PFSK-1 (cell line): ENCODE data around the gene RAD9A.
A peak's percentile ranks its signal among the peaks of the same experiment; 100 is the strongest.

ENCODE experiments used
- FOXP2 ChIP-seq: optimal IDR thresholded peaks from 2 replicates; pipeline ENCODE3; 2011; ENCODE audit warnings: borderline replicate concordance, control low read depth, inconsistent platforms; ENCODE audit not compliant: insufficient read depth; ENCODE audit errors: extremely low read length, extremely low read depth
- POLR2AphosphoS5 ChIP-seq: IDR thresholded peaks from 2 replicates; pipeline ENCODE4 v1.6.1; 2012; ENCODE audit warnings: low read depth, mild to moderate bottlenecking, control low read depth, low read length, moderate library complexity
- REST ChIP-seq, 2 experiments: IDR thresholded peaks; 2 replicates each; pipeline versions ENCODE4 v1.6.1 to v1.8.0; 2011 to 2012; ENCODE audit warnings: low read depth in 2 of 2, low read length in 2 of 2, control low read depth in 1 of 2, inconsistent platforms in 1 of 2, mild to moderate bottlenecking in 1 of 2, moderate library complexity in 1 of 2; ENCODE audit not compliant: insufficient read depth in 1 of 2
- SIN3A ChIP-seq: IDR thresholded peaks from 2 replicates; pipeline ENCODE4 v1.6.1; 2012; ENCODE audit warnings: mild to moderate bottlenecking, low read length, moderate library complexity, borderline replicate concordance; ENCODE audit not compliant: insufficient read depth
- TAF1 ChIP-seq: IDR thresholded peaks from 2 replicates; pipeline ENCODE4 v1.6.1; 2012; ENCODE audit warnings: low read length, control low read depth, borderline replicate concordance; ENCODE audit not compliant: insufficient read depth

Gene RAD9A

GRCh38 chr11:67397986-67398660 is 6.3 kb downstream of the RAD9A start:
- TF ChIP-seq REST (IDR thresholded peaks at IDR 0.05; ENCODE audit: insufficient read depth in 1 of 2, low read depth in 2 of 2, low read length in 2 of 2) = no peak
- no peak for TF ChIP-seq FOXP2
- no peak for TF ChIP-seq SIN3A

- TF ChIP-seq TAF1 (no peak), REST (IDR thresholded peaks at IDR 0.05; ENCODE audit: insufficient read depth in 1 of 2, low read depth in 2 of 2, low read length in 2 of 2) (no peak), POLR2AphosphoS5 (0 out of 2 replicates have a peak, but pooled peaks have one; percentile 35), SIN3A (no peak), FOXP2 (no peak)
These were observed 7.1 kb downstream of the RAD9A start for GRCh38 chr11:67398661-67399563.

GRCh38 chr11:67400251-67400941 is 8.6 kb downstream of the RAD9A start:
- no peak for TF ChIP-seq SIN3A

- TF ChIP-seq FOXP2 (no peak), POLR2AphosphoS5 (no peak), SIN3A (no peak), REST (IDR thresholded peaks at IDR 0.05; ENCODE audit: insufficient read depth in 1 of 2, low read depth in 2 of 2, low read length in 2 of 2) (no peak), TAF1 (no peak)
These were observed 9.2 kb downstream of the RAD9A start for GRCh38 chr11:67400942-67401494.

GRCh38 chr11:67401495-67402191 is 9.9 kb downstream of the RAD9A start, which contains the start of gene PPP1CA:
Gene PPP1CA (minus strand): TSS chr11:67401858. CDS start chr11:67401782, 76 bp downstream.
- TF ChIP-seq REST (IDR thresholded peaks at IDR 0.05; ENCODE audit: insufficient read depth in 1 of 2, low read depth in 2 of 2, low read length in 2 of 2) (no peak), TAF1 (peak; percentile 32; the same call in 1 of the 2 replicates), POLR2AphosphoS5 (peak; percentile 70), FOXP2 (peak; percentile 26), SIN3A (0 out of 2 replicates have a peak, but pooled peaks have one; percentile 54)
